D721Med (cell line): ENCODE data around the gene A3GALT2.

Experiments used
- DNase-seq: peaks from one replicate; pipeline ENCODE4 v3.0.0; 2011; ENCODE audit warnings: low spot score; ENCODE audit not compliant: insufficient read length
- FAIRE-seq: peaks from 2 replicates; lab custom pipeline; 2011; peaks lifted over from hg19 to GRCh38; lab: Jason Lieb, UNC
- TF ChIP-seq, protein P1 (sequence below): IDR thresholded peaks from 2 replicates; pipeline ENCODE4 v1.5.1; 2012; ENCODE audit warnings: mild to moderate bottlenecking, control low read depth; ENCODE audit not compliant: insufficient read depth; ENCODE audit errors: missing control alignments

The A3GALT2 gene

DNA sequence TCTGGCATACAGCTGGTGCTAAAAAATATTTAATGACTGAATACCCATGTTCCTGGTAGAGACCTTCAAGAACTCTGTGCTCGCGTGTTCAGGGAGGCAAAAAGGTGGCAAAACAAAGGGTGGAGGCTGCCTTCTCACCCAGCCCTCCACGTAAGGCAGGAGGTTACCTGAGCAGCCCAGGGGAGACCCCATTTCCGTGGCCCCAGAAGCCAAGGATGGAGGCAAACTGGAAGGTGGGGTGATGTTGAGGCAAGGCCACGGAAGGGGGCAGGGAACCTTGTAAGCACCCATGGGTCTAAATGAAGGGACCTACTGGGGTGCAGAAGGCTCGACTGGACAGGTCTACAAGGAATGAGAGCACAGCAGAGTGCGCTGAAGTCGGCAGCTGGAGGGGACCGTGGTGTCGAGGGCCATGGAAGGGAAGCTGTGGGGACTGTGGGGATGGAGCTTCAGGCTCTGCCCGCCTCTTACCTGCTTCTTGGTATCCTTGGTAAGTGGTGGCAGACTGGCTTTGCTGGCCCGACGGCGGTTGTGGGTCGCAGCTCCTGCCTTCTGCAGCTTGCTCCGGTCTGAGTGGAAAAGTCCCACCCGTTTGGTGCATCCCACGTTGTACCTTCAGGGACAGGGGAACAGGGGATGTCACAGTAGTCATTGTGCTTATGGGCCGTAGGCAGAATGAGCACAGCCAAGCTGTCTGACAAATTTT, 8.9 kb upstream of the A3GALT2 start:
- DNase-seq (no peak), FAIRE-seq (no peak)
- TF ChIP-seq, protein P1, sequence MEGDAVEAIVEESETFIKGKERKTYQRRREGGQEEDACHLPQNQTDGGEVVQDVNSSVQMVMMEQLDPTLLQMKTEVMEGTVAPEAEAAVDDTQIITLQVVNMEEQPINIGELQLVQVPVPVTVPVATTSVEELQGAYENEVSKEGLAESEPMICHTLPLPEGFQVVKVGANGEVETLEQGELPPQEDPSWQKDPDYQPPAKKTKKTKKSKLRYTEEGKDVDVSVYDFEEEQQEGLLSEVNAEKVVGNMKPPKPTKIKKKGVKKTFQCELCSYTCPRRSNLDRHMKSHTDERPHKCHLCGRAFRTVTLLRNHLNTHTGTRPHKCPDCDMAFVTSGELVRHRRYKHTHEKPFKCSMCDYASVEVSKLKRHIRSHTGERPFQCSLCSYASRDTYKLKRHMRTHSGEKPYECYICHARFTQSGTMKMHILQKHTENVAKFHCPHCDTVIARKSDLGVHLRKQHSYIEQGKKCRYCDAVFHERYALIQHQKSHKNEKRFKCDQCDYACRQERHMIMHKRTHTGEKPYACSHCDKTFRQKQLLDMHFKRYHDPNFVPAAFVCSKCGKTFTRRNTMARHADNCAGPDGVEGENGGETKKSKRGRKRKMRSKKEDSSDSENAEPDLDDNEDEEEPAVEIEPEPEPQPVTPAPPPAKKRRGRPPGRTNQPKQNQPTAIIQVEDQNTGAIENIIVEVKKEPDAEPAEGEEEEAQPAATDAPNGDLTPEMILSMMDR = no peak

DNA sequence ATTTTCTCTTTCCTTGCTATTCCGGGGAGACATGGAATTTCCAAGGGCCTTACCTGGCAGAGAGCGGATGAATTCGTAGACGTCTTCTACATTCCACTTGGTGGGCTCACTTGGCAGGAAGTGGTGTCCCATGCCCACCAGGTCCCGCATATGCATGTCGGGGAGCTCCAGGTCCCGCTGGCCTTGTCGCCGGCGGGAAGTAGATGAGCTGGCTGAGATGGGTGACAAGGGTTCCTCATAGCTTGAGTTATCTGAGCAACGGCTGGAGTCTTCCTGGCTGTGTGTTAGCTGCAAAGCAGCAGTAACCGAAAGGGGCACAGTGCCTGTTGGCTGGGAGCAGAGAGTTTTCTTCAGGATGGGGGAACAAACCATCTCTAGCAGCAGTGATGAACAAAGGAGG, 7.9 kb upstream of the A3GALT2 start:
- DNase-seq (no peak), FAIRE-seq (no peak)
- TF ChIP-seq, protein P1 = no peak

DNA sequence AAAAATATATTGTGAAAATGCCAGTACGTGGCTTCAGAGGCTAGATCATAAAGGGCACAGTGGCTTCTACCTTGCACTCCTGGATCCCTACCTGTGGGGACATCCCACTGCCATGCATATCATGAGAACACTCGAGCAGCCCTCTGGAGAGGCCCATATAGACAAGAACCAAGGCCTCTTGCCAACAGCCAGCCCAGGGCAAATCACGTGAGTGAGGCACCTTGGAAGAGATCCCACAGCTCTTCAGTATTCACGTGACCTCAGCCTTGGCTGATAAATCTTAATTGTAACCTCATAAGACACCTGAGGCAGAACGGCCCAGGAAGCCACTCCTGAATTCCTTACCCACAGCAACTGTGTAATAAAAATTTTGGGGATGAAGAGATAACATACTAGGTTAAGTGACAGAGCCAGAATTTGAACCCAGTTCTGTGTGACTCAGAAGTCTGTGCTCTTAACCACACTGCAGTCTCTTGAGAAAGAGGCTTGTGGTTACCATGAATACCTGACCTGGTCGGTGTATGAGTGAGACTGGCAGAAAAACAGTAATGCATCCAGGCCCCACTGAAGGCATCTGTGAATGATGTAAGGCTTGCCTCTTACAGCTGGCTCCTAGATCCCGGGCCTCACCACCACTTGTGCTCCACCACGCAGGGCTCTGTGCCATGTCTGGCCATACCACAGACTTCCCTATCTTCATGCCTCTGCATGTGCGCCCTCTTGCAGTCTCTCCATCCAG, 6.9 kb upstream of the A3GALT2 start:
- TF ChIP-seq, protein P1 = no peak
- FAIRE-seq (no peak), DNase-seq (no peak)

DNA sequence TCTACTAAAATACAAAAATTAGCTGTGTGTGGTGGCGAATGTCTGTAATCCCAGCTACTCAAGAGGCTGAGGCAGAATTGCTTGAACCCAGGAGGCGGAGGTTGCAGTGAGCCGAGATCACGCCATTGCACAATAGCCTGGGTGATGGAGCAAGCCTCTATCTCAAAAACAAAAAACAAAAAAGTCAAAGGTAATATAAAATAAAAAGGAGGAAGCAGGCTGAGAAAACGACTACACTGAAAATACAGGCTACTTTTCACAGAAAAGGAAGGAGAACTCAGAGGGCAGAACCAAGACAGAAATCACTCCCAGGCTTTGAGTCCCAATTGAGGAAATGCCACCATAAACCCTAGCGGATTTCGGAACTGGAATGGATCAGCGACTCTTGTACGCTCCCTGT, 5.9 kb upstream of the A3GALT2 start:
- FAIRE-seq = no peak
- DNase-seq = no peak
- TF ChIP-seq, protein P1 = no peak

DNA sequence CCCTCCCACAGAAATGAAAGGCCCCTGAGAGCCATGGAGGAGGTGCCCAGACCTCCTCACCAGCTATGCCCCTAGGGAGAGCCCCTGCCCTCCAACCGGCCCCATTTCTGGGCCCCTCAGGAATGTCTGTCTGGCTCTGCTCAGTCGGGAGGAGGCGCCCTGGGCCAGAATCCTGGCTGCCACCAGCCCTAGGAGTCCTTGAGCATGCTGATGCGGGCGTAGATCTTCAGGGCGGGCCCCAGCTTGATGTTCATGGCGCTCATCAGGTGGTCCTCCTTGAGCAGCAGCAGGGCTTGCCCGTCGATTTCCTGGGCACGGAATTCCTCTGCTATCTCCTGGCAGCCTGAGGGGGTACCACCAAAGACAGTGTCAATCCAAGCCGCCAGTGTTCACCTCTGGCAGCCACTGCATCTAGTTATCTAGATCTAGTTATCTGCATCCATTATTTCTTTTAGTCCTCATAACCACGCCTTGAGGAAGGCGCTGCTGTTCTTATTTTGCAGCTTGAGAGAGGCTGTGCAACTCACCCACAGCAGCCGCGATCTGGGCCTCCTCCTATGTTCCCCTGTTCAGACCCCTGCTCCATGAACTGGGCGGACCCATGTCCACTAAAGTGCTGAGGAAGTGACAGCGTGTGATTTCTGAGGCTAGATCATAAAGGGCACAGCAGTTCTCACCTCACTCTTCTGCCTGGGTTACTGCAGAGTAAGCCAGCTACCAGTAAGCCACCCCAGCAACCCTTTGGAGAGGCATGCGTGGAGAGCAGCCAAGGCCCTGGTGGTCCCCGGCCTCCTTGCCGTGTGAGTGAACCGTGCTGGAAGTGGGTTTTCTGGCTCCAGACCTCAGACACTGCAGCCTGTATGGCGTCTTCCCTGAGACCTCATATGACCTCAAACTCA, 4.0 kb upstream of the A3GALT2 start:
- FAIRE-seq (no peak), DNase-seq (no peak)
- TF ChIP-seq, protein P1 = no peak

DNA sequence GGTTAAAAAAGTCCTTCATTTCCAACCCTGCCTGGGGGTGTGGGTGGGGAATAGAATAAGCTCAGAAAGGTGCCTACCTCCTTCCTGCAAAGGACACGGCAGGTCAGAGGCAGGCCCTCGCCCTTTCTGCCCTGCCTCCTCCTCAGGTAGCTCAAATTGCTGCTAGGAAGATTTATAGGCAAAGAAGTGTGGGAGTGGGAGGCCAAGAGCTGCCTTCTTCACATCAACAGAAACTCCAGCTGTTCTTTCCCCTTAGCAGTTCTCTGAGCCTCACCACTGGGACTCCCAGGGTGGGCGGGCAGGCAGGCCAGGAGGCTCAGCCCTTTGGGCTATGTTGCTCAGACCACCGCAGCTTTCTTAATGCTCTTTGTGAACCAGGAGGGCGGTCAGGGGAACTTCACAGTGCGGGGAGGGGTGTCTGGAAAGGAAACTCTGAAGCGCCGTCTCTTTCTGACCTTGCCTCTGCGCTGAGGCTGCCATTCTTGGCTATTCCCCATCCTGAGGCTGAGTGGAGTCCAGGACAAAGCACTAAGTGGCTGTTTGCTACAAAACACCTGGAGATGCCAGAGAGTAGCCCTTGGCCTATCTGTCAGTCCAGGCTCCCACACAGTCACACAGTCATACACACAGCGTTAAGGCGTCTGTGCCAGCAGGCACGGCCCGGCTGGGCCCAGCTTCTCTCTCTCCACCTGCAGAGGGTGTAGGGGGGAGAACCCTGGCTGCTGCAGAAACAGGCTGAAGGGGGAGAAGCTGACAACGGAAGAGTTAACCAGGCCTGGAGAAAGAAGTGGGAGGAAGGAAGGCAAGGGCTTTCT, 3.0 kb upstream of the A3GALT2 start:
- TF ChIP-seq, protein P1 = no peak
- DNase-seq (no peak), FAIRE-seq (no peak)
